ENCODE data around the gene OSGEPL1. TPM values are rescaled to one million over a fixed set of nuclear protein-coding genes. Genes with fewer than 3 reads are reported as not detected.
"Not testable (repeated sequence)": the region's sequence is repeated elsewhere in the genome, so short reads cannot be mapped to it uniquely, and the experiment has no call there.

OSGEPL1 gene
- 5.9 and 6.1 TPM in 2 replicates for total RNA-seq

GRCh38 chr2:189762551-189763298 is at the start of gene OSGEPL1:
OSGEPL1 (minus strand) TSS chr2:189762792; CDS start chr2:189761640, 1,152 bp downstream.
- DNase-seq = peak; percentile 93

- peak; percentile 53 for DNase-seq
Observed at GRCh38 chr2:189803431-189803830, 40.8 kb upstream of the OSGEPL1 start.

- no peak for DNase-seq
Observed at GRCh38 chr2:189802396-189802912, 39.9 kb upstream of the OSGEPL1 start.

- peak; percentile 66 for DNase-seq
Observed at GRCh38 chr2:189799531-189799930, 36.9 kb upstream of the OSGEPL1 start.

- DNase-seq = no peak
Observed at GRCh38 chr2:189799030-189799331, 36.4 kb upstream of the OSGEPL1 start.

GRCh38 chr2:189798312-189799029 is 35.9 kb upstream of the OSGEPL1 start:
- DNase-seq = peak; percentile 66

GRCh38 chr2:189797902-189798301 is 35.3 kb upstream of the OSGEPL1 start:
- DNase-seq = no peak

- no peak for DNase-seq
Observed at GRCh38 chr2:189794310-189794709, 31.7 kb upstream of the OSGEPL1 start.

GRCh38 chr2:189791338-189792042 is 28.9 kb upstream of the OSGEPL1 start:
- DNase-seq = no peak

- peak; percentile 98 for DNase-seq
Observed at GRCh38 chr2:189783927-189784867, 21.6 kb upstream of the OSGEPL1 start, which contains the start of the genes ORMDL1 and PMS1. ORMDL1 (minus strand) TSS chr2:189784339; CDS start chr2:189782595, 1,744 bp downstream. PMS1 (plus strand) TSS chr2:189784450; CDS start chr2:189791810, 7,360 bp downstream.

GRCh38 chr2:189783451-189783926 is 20.9 kb upstream of the OSGEPL1 start:
- DNase-seq = peak; percentile 65

GRCh38 chr2:189782221-189782671 is 19.7 kb upstream of the OSGEPL1 start:
- no peak for DNase-seq

GRCh38 chr2:189772212-189772611 is 9.6 kb upstream of the OSGEPL1 start:
- no peak for DNase-seq

GRCh38 chr2:189770590-189771322 is 8.2 kb upstream of the OSGEPL1 start:
- DNase-seq = no peak

- DNase-seq = peak; percentile 1
Observed at GRCh38 chr2:189763908-189764661, 1.5 kb upstream of the OSGEPL1 start.

- no peak for DNase-seq
Observed at GRCh38 chr2:189762229-189762550, 402 bp downstream of the OSGEPL1 start.

GRCh38 chr2:189760154-189760553 is 2.4 kb downstream of the OSGEPL1 start:
- not testable (repeated sequence) for DNase-seq

GRCh38 chr2:189756311-189756952 is 6.2 kb downstream of the OSGEPL1 start:
- DNase-seq = no peak

- peak; percentile 61 for DNase-seq
Observed at GRCh38 chr2:189751080-189751658, 11.4 kb downstream of the OSGEPL1 start.

Data from dermis blood vessel endothelial cell (primary cell).